IMR-90 (cell line): ENCODE measurements around the gene RASGRF1. TPM values are rescaled to one million over a fixed set of nuclear protein-coding genes. Genes with fewer than 3 reads are reported as not detected.

Experiments used
- ATAC-seq: fragments of 200-7000 bp; cut with Tn5 transposase; 2 replicates; pipeline ENCODE4 v1.9.1; 2020; ENCODE audit warnings: low read depth, mild to moderate bottlenecking, moderate library complexity
- BruUV-seq: library from RNA; stranded (reverse); fragments of 400-500 nt; replicated peaks from 2 replicates; lab custom pipeline; 2021; lab: Mats Ljungman, UMichigan
- CTCF ChIA-PET: fragments of 300-600 bp; formaldehyde crosslinking; extraction: SDS; loops from one replicate; lab custom pipeline; 2021; ENCODE audit warnings: antibody characterized with exemption; lab: Yijun Ruan, JAX
- POLR2A ChIA-PET: fragments of 300-600 bp; sonication (Branson Sonifier 250); formaldehyde crosslinking; loops from one replicate; lab custom pipeline; 2022; ENCODE audit warnings: antibody characterized with exemption; ENCODE audit not compliant: unreplicated experiment; lab: Charles Lee
- DNase-seq: peaks from one replicate; pipeline ENCODE4 v3.0.0; 2013
- H2AFZ ChIP-seq: replicated peaks from 2 replicates; pipeline ENCODE3; 2013; ENCODE audit warnings: low read length, mild to moderate bottlenecking; ENCODE audit not compliant: poor library complexity
- H2AK5ac ChIP-seq: 2 replicates; pipeline ENCODE4 v1.6.1; 2013; ENCODE audit warnings: low read depth, low read length, inconsistent platforms
- H2AK9ac ChIP-seq: replicated peaks from 2 replicates; pipeline ENCODE3; 2013; ENCODE audit warnings: mild to moderate bottlenecking, low read depth, low read length, moderate library complexity; ENCODE audit not compliant: poor library complexity
- H2BK120ac ChIP-seq: 2 replicates; pipeline ENCODE4 v1.6.1; 2013; ENCODE audit warnings: low read depth, low read length, inconsistent platforms
- H2BK15ac ChIP-seq: 3 replicates; pipeline ENCODE4 v1.6.1; 2013; ENCODE audit warnings: low read depth, low read length, inconsistent platforms
- H2BK20ac ChIP-seq: 2 replicates; pipeline ENCODE4 v1.6.1; 2013; ENCODE audit warnings: low read depth, mild to moderate bottlenecking, inconsistent platforms, low read length, moderate library complexity
- H2BK5ac ChIP-seq: 2 replicates; pipeline ENCODE4 v1.6.1; 2013; ENCODE audit warnings: mild to moderate bottlenecking, low read depth, low read length, inconsistent platforms; ENCODE audit not compliant: poor library complexity, severe bottlenecking
- H3K14ac ChIP-seq: replicated peaks from 2 replicates; pipeline ENCODE4 v1.6.1; 2013; ENCODE audit warnings: low read depth, low read length, inconsistent platforms
- H3K18ac ChIP-seq: 2 replicates; pipeline ENCODE4 v1.6.1; 2013; ENCODE audit warnings: low read depth, low read length, control low read depth
- H3K23ac ChIP-seq: 2 replicates; pipeline ENCODE4 v1.6.1; 2013; ENCODE audit warnings: low read depth, low read length, inconsistent platforms
- H3K27ac ChIP-seq: 2 replicates; pipeline ENCODE4 v1.5.1; 2013; ENCODE audit warnings: mild to moderate bottlenecking, control low read depth, low read length; ENCODE audit not compliant: insufficient read depth
- H3K27me3 ChIP-seq: 2 replicates; pipeline ENCODE4 v1.6.1; 2013; ENCODE audit warnings: low read length; ENCODE audit not compliant: control insufficient read depth, insufficient read depth
- H3K36me3 ChIP-seq: 2 replicates; pipeline ENCODE4 v1.6.1; 2013; ENCODE audit warnings: low read length, mixed read lengths; ENCODE audit not compliant: control insufficient read depth, insufficient read depth
- H3K4ac ChIP-seq: 2 replicates; pipeline ENCODE4 v1.6.1; 2013; ENCODE audit warnings: low read depth, low read length, inconsistent platforms
- H3K4me1 ChIP-seq: 2 replicates; pipeline ENCODE4 v1.6.1; 2013; ENCODE audit warnings: low read length, mixed read lengths; ENCODE audit not compliant: control insufficient read depth, insufficient read depth
- H3K4me2 ChIP-seq: 2 replicates; pipeline ENCODE4 v1.6.1; 2013; ENCODE audit warnings: low read depth, mild to moderate bottlenecking, control low read depth, low read length, moderate library complexity
- H3K4me3 ChIP-seq: 2 replicates; pipeline ENCODE4 v1.5.1; 2013; ENCODE audit warnings: low read depth, mild to moderate bottlenecking, control low read depth, low read length, moderate library complexity; ENCODE audit not compliant: insufficient read depth
- H3K56ac ChIP-seq: 2 replicates; pipeline ENCODE4 v1.6.1; 2013; ENCODE audit warnings: low read length, inconsistent platforms; ENCODE audit not compliant: insufficient read depth; ENCODE audit errors: extremely low read depth
- H3K79me1 ChIP-seq, 2 experiments: 2 replicates each; pipeline ENCODE4 v1.6.1; 2013; ENCODE audit warnings: low read length in 2 of 2, inconsistent platforms in 1 of 2, low read depth in 1 of 2
- H3K9ac ChIP-seq: 2 replicates; pipeline ENCODE4 v1.6.1; 2013; ENCODE audit warnings: low read depth, low read length, control low read depth
- H3K9me1 ChIP-seq: 2 replicates; pipeline ENCODE4 v1.6.1; 2013; ENCODE audit warnings: low read length, inconsistent platforms; ENCODE audit not compliant: insufficient read depth
- H3K9me3 ChIP-seq: 2 replicates; pipeline ENCODE4 v1.6.1; 2013; ENCODE audit warnings: low read length; ENCODE audit not compliant: control insufficient read depth, insufficient read depth
- H4K20me1 ChIP-seq: 2 replicates; pipeline ENCODE4 v1.6.1; 2013; ENCODE audit warnings: low read length, inconsistent platforms; ENCODE audit not compliant: insufficient read depth
- H4K5ac ChIP-seq: 2 replicates; pipeline ENCODE4 v1.6.1; 2013; ENCODE audit warnings: mild to moderate bottlenecking, low read depth, low read length, control low read depth
- H4K8ac ChIP-seq, 2 experiments: 2 replicates each; pipeline ENCODE4 v1.6.1; 2013; ENCODE audit warnings: low read depth in 2 of 2, low read length in 2 of 2, control low read depth in 1 of 2, inconsistent platforms in 1 of 2
- H4K91ac ChIP-seq: 2 replicates; pipeline ENCODE4 v1.6.1; 2013; ENCODE audit warnings: low read depth, low read length, inconsistent platforms; ENCODE audit not compliant: insufficient read depth
- CHD1 ChIP-seq: IDR thresholded peaks from 2 replicates; pipeline ENCODE4 v1.6.1; 2012; ENCODE audit warnings: low read depth, low read length, improper control_type of control experiment
- CTCF ChIP-seq: conservative IDR thresholded peaks from 2 replicates; pipeline ENCODE4 v1.5.1; 2012; ENCODE audit warnings: mild to moderate bottlenecking, low read depth, low read length, improper control_type of control experiment
- MAZ ChIP-seq: IDR thresholded peaks from 2 replicates; pipeline ENCODE4 v1.6.1; 2012; ENCODE audit warnings: low read depth, mild to moderate bottlenecking, low read length, improper control_type of control experiment, moderate library complexity, borderline replicate concordance
- MXI1 ChIP-seq: IDR thresholded peaks from 2 replicates; pipeline ENCODE4 v1.6.1; 2012; ENCODE audit warnings: low read depth, mild to moderate bottlenecking, low read length, moderate library complexity, borderline replicate concordance
- RAD21 ChIP-seq: IDR thresholded peaks from 2 replicates; pipeline ENCODE4 v1.6.1; 2012; ENCODE audit warnings: low read length, improper control_type of control experiment
- RCOR1 ChIP-seq: IDR thresholded peaks from 2 replicates; pipeline ENCODE4 v1.6.1; 2012; ENCODE audit warnings: mild to moderate bottlenecking, low read length, improper control_type of control experiment; ENCODE audit not compliant: insufficient replicate concordance
- SMC3 ChIP-seq: fragments of 150-350 bp; IDR thresholded peaks from 2 replicates; pipeline ENCODE4 v1.6.1; 2016; ENCODE audit warnings: low read depth, mild to moderate bottlenecking, antibody characterized with exemption, low read length, moderate library complexity
- USF2 ChIP-seq: fragments of 150-350 bp; IDR thresholded peaks from 2 replicates; pipeline ENCODE4 v1.6.1; 2017; ENCODE audit warnings: mild to moderate bottlenecking, antibody characterized with exemption, low read length, low read depth
- WGBS, 2 experiments: methylation state at CpG; one replicate each; pipeline versions ENCODE4 v1.1.5 to v1.1.7; 2013; ENCODE audit warnings: missing lambda C conversion rate in 2 of 2; ENCODE audit not compliant: insufficient read length in 1 of 2; ENCODE audit errors: extremely low coverage in 2 of 2; 5-methylcytosine and 5-hydroxymethylcytosine counted together
- dilution Hi-C: fragments of 300-500 bp; cut with HindIII; formaldehyde crosslinking; loops from one replicate; pipeline ENCODE4 v1.14.3; 2018; ENCODE audit warnings: low sequenced_read_pairs; ENCODE audit not compliant: unreplicated experiment
- in situ Hi-C: fragments of 300-500 bp; cut with MboI; formaldehyde crosslinking; loops from 3 replicates; pipeline ENCODE4 v1.14.3; 2019; ENCODE audit warnings: low sequenced_read_pairs, inconsistent platforms, mixed read lengths
- intact Hi-C: fragments of 100-400 bp; cut with micrococcal nuclease; formaldehyde crosslinking; loops from 2 replicates; pipeline ENCODE4 v1.10.0; 2022
- polyA plus RNA-seq, 3 experiments: library from polyadenylated mRNA; depleted of rRNA; stranded (reverse); fragments of >200 nt; gene quantifications; 2 replicates each; pipeline ENCODE4 v1.2.3, GENCODE V29; 2012; ENCODE audit warnings: low replicate concordance in 1 of 3
- total RNA-seq: library from RNA; depleted of rRNA; stranded (reverse); fragments of >200 nt; gene quantifications from 2 replicates; pipeline ENCODE4 v1.2.3, GENCODE V29; 2012

The RASGRF1 gene
- total and polyA plus RNA-seq, 2 of the 4 experiments (the other 2 are of a cell fraction): under 0.01 to 0.15 TPM

- no peak for TF ChIP-seq RAD21
Measured at GRCh38 chr15:78981532-78982313, 108.9 kb downstream of the RASGRF1 start (continued).

GRCh38 chr15:78979456-78980320 is 110.9 kb downstream of the RASGRF1 start:
- Histone ChIP-seq H3K36me3 (no peaks in the 10 kb centered on the region), H2BK120ac (peak overlapping the region; percentile 65), H2BK15ac (peak overlapping the region; percentile 70; the same call in 2 of the 3 replicates), H4K91ac (peak overlapping the region; percentile 45; the same call in 1 of the 2 replicates), H4K20me1 (no peaks in the 10 kb centered on the region), H3K23ac (no peak overlapping the region), H3K9ac (no peak overlapping the region), H3K4me3 (no peak overlapping the region), H3K79me1 (no peaks in the 10 kb centered on the region), H4K8ac (peak overlapping the region; percentile 6 to 91; a peak in 3 of 4 replicates), H2AK5ac (peak overlapping the region; percentile 44; the same call in 1 of the 2 replicates), H4K5ac (peak overlapping the region; percentile 42), H3K27me3 (no peaks in the 10 kb centered on the region; the same call in 1 of the 2 replicates), H3K4me1 (no peaks in the 10 kb centered on the region), H3K56ac (no peak overlapping the region), H2BK20ac (peak overlapping the region; percentile 47; the same call in 1 of the 2 replicates), H3K18ac (peak overlapping the region; percentile 25), H3K4ac (peak overlapping the region; percentile 72), H3K9me3 (no peaks in the 10 kb centered on the region), H2AK9ac (peak overlapping the region; percentile 80), H2AFZ (peak overlapping the region; percentile 87), H3K27ac (no peak overlapping the region), H2BK5ac (no peak overlapping the region), H3K4me2 (no peak overlapping the region), H3K9me1 (peaks cover 3% of the 10 kb centered on the region; the same call in 1 of the 2 replicates), H3K14ac (peak overlapping the region; percentile 56; the same call in 1 of the 2 replicates)
- ChIA-PET CTCF (interaction anchor here (0.5 to 1.5 kb wide), 6 partner anchors 10 to 28 kb away, joined by 3 to 8 read pairs (median 4); no protein-coding TSS in a partner anchor), POLR2A (no interaction called here)
- ATAC-seq (peak; percentile 86), DNase-seq (peak; percentile 81)
- BruUV-seq: no TSS peak
- dilution Hi-C loops (no loop called here), in situ Hi-C loops (no loop called here), intact Hi-C loops (loop anchor here (2.0 kb wide), 1 partner anchor 69 kb away; no protein-coding TSS in a partner anchor)
- 20% methylated on average over 1 of the region's 17 CpGs; no CpG with 5 or more reads in 1 of the 2 experiments for WGBS, 2 experiments
- TF ChIP-seq MXI1 (peak; percentile 90), RAD21 (peak; percentile 46), SMC3 (peak; percentile 55), MAZ (no peak), CTCF (peak; percentile 69), RCOR1 (no peak), USF2 (peak; percentile 73), CHD1 (no peak)
